Activated naive CD8-positive, alpha-beta T cell treated with anti-CD3 and anti-CD28 coated beads, Interleukin-2, amount 10 ng/mL, durations not matched to agents 7 days and 5 days (primary cell): ENCODE data around the gene TSEN34. TPM values are rescaled to one million over a fixed set of nuclear protein-coding genes. Genes with fewer than 3 reads are reported as not detected.

ENCODE experiments used
- ATAC-seq: fragments of 150-1000 bp; cut with Tn5 transposase; one replicate; pipeline ENCODE4 v1.10.0; 2021; ENCODE audit warnings: low read depth, moderate library complexity
- POLR2A ChIA-PET: fragments of 350-600 bp; sonication (Branson Sonifier 250); formaldehyde crosslinking; loops from one replicate; lab custom pipeline; 2021; ENCODE audit warnings: antibody characterized with exemption; lab: Charles Lee
- DNase-seq: peaks from one replicate; pipeline ENCODE4 v3.0.0; 2021
- H3K27ac Mint-ChIP-seq: one replicate; pipeline ENCODE4 v1.8.0; 2022; ENCODE audit warnings: mild to moderate bottlenecking, mixed read lengths
- H3K27me3 Mint-ChIP-seq: one replicate; pipeline ENCODE4 v1.8.0; 2022; ENCODE audit warnings: mild to moderate bottlenecking, moderate library complexity, mixed read lengths
- H3K36me3 Mint-ChIP-seq: one replicate; pipeline ENCODE4 v1.8.0; 2021; ENCODE audit warnings: mild to moderate bottlenecking, mixed read lengths
- H3K4me1 Mint-ChIP-seq: one replicate; pipeline ENCODE4 v1.8.0; 2021; ENCODE audit warnings: mixed read lengths
- H3K4me3 Mint-ChIP-seq: one replicate; pipeline ENCODE4 v1.8.0; 2022; ENCODE audit warnings: mild to moderate bottlenecking, moderate library complexity, mixed read lengths
- H3K9me3 Mint-ChIP-seq: one replicate; pipeline ENCODE4 v1.8.0; 2021; ENCODE audit warnings: mixed read lengths
- total RNA-seq, 2 experiments: library from RNA; stranded (reverse); gene quantifications; one replicate each; pipeline ENCODE4 v1.2.3, GENCODE V29; 2021

TSEN34 gene
- total RNA-seq = 10 to 100 TPM; 16.3 to 17.4 TPM

DNA sequence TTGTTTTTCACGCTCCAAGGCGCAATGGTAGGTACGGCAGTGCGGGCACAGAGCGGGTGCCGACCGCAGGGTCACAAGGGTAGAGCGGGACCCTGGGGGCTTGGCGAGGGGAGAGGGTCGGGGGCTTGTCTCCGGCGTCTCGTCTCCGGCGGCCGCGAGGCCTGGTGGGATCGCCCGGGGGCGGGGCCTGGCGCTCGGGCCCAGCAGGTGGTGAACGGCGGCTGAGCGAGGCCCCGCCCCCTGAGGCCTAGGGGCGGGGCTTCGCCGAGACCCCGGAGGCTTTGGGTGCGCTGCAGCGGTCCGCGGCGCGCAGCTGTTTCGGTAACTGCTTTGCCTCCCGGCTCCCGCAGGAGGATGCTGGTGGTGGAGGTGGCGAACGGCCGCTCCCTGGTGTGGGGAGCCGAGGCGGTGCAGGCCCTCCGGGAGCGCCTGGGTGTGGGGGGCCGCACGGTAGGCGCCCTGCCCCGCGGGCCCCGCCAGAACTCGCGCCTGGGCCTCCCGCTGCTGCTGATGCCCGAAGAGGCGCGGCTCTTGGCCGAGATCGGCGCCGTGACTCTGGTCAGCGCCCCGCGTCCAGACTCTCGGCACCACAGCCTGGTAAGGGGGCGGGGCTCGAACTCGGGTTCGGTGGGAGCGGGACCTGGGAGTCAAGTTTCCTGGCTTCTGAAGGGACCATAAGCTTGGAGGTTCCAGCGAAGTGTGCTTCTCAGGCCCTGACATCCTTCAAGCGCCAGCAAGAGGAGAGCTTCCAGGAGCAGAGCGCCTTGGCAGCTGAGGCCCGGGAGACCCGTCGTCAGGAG is at the start of gene TSEN34:
Gene TSEN34, plus strand, starts transcription at position 298 of the 800 bp plus-strand sequence. Its CDS starts 57 bp downstream, at position 355.
- ATAC-seq = peak; percentile 15

DNA sequence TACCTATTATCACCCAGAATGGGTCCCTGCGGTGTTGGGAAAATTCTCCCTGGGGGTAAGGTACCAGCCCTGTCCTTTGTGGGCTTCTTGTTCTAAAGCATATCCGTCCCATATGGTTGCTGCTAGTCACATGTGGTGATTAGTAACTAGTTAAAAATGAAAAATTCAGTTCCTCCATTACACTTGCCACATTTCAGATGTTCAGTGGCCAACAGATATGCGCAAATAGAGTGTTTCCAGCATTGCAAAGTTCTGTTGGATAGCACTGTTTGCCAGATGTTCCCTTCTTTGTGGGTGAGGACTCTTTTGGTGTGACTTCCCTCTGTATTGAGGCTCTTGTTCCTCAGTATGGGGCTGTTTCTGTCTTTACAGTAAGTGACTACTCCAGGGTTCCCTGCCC is 49.8 kb upstream of the TSEN34 start:
- Mint-ChIP-seq H3K27ac (no peak overlapping the region), H3K36me3 (peaks cover 17% of the 10 kb centered on the region), H3K4me3 (no peak overlapping the region), H3K9me3 (no peaks in the 10 kb centered on the region), H3K27me3 (no peaks in the 10 kb centered on the region), H3K4me1 (peaks cover 26% of the 10 kb centered on the region)
- POLR2A ChIA-PET = no interaction called here
- DNase-seq (no peak), ATAC-seq (no peak)

More for the DNA sequence above, at the start of gene TSEN34:
- Mint-ChIP-seq H3K36me3 (peaks cover 12% of the 10 kb centered on the region), H3K4me3 (peak within 1 kb of the TSS; percentile 93), H3K27ac (peak within 1 kb of the TSS; percentile 97), H3K27me3 (no peaks in the 10 kb centered on the region), H3K4me1 (peaks cover 22% of the 10 kb centered on the region), H3K9me3 (no peaks in the 10 kb centered on the region)
- peak; percentile 97 for DNase-seq
- POLR2A ChIA-PET = interaction anchor here (0.7 to 6.7 kb wide), 9 partner anchors 9 to 1089 kb away, joined by 3 to 106 read pairs (median 7); partner anchors contain the start of genes CNOT3, LENG1, PRPF31 and RPS9

DNA sequence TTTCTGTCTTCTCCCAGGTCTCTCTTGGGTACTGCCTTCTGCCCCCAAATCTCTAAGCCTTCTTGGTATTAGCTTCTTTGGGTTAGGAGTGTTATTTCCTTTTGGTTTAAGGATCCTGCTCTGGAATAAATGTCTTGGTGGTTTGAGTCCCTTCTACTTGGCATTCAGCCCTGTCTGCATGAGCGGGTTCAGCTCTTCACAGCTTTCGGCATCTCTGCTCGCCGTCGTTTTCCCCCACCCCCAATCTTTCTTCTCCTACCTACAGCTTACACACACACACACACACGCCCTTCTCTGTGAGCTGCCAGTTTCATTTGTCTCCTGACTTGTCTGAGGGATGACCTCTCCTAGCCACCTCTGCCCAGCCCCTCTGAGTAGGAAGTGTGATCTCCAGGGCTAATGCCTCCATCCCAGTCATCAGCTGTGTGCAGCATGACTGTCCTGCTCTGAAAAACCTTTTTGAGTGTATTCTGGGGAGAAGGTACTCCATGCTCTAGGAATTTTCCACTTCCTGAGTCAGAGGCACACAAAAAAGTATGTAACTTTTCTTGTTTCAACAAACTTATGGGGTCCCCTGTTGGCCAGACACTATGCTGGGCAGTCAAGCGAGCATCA is 48.8 kb upstream of the TSEN34 start:
- DNase-seq (no peak), ATAC-seq (no peak)
- Mint-ChIP-seq H3K36me3 (peaks cover 17% of the 10 kb centered on the region), H3K27me3 (no peaks in the 10 kb centered on the region), H3K4me1 (peaks cover 23% of the 10 kb centered on the region), H3K4me3 (no peak overlapping the region), H3K9me3 (no peaks in the 10 kb centered on the region), H3K27ac (peak overlapping the region; percentile 60)
- POLR2A ChIA-PET = no interaction called here

DNA sequence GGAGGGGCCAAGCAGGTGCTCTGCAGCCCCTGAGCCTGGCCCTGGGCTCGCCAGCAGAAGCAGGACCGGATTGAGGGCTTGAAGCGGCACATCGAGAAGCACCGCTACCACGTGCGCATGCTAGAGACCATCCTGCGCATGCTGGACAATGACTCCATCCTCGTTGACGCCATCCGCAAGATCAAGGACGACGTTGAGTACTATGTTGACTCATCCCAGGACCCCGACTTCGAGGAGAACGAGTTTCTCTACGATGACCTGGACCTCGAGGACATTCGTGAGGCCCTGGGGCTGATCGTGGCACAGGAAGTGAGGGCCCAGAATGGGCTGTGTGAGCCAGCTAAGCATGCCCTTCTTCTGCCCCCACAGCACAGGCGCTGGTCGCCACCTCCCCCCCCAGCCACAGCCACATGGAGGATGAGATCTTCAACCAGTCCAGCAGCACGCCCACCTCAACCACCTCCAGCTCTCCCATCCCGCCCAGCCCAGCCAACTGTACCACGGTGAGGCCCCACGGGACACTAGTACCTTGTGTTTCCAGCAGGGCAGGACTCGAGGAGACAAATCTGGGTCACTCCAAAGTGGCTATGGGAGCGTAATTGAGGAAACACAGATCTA is 45.5 kb upstream of the TSEN34 start:
- no peaks in the 10 kb centered on the region for H3K27me3 Mint-ChIP-seq
- DNase-seq = no peak
- H3K4me1 Mint-ChIP-seq = peaks cover 7% of the 10 kb centered on the region
- no peak overlapping the region for H3K27ac Mint-ChIP-seq
- POLR2A ChIA-PET = no interaction called here
- no peak for ATAC-seq
- no peak overlapping the region for H3K4me3 Mint-ChIP-seq
- H3K36me3 Mint-ChIP-seq = peaks cover 24% of the 10 kb centered on the region
- H3K9me3 Mint-ChIP-seq = no peaks in the 10 kb centered on the region

DNA sequence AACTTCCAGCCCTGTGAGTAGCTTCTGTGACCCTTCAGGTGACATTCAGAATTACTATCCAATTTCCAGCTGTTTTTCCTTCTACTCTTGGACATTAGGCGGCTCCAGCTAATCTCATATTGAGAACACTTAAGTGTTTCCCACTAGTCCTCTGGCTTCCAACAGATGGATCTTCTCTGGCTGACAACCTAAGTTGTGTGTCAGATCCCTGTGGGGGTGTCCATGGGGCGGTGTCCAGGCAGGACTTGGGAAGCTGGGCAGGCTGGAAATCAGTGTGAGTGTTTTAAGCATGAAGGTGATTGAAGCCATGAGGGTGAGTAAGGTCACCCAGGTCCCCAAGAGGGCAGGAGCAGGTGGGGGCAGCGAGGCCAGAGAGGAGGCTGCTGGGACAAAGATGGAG is 43.4 kb upstream of the TSEN34 start:
- no peaks in the 10 kb centered on the region for H3K9me3 Mint-ChIP-seq
- POLR2A ChIA-PET = interaction anchor here (1.8 kb wide), 1 partner anchor 12 kb away, joined by 7 read pairs; the partner anchor contains the start of gene LENG1
- no peaks in the 10 kb centered on the region for H3K4me1 Mint-ChIP-seq
- no peak overlapping the region for H3K27ac Mint-ChIP-seq
- ATAC-seq = no peak
- no peak for DNase-seq
- H3K4me3 Mint-ChIP-seq = no peak overlapping the region
- H3K36me3 Mint-ChIP-seq = peaks cover 28% of the 10 kb centered on the region
- H3K27me3 Mint-ChIP-seq = no peaks in the 10 kb centered on the region

DNA sequence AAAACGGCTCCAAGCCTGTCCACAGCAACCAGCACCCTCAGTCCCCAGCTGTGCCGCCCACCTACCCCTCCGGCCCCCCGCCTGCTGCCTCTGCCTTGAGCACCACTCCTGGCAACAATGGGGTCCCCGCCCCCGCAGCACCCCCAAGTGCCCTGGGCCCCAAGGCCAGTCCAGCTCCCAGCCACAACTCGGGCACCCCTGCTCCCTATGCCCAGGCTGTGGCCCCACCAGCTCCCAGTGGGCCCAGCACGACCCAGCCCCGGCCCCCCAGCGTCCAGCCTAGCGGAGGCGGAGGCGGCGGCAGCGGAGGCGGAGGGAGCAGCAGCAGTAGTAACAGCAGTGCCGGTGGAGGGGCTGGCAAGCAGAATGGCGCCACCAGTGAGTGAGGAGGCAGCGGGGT is 43.0 kb upstream of the TSEN34 start:
- no peak for DNase-seq
- no peaks in the 10 kb centered on the region for H3K9me3 Mint-ChIP-seq
- no peaks in the 10 kb centered on the region for H3K27me3 Mint-ChIP-seq
- no peak for ATAC-seq
- no peak overlapping the region for H3K27ac Mint-ChIP-seq
- peaks cover 26% of the 10 kb centered on the region for H3K36me3 Mint-ChIP-seq
- no peaks in the 10 kb centered on the region for H3K4me1 Mint-ChIP-seq
- POLR2A ChIA-PET = interaction anchor here (1.8 kb wide), 1 partner anchor 11 kb away, joined by 7 read pairs; the partner anchor contains the start of gene LENG1
- H3K4me3 Mint-ChIP-seq = no peak overlapping the region

DNA sequence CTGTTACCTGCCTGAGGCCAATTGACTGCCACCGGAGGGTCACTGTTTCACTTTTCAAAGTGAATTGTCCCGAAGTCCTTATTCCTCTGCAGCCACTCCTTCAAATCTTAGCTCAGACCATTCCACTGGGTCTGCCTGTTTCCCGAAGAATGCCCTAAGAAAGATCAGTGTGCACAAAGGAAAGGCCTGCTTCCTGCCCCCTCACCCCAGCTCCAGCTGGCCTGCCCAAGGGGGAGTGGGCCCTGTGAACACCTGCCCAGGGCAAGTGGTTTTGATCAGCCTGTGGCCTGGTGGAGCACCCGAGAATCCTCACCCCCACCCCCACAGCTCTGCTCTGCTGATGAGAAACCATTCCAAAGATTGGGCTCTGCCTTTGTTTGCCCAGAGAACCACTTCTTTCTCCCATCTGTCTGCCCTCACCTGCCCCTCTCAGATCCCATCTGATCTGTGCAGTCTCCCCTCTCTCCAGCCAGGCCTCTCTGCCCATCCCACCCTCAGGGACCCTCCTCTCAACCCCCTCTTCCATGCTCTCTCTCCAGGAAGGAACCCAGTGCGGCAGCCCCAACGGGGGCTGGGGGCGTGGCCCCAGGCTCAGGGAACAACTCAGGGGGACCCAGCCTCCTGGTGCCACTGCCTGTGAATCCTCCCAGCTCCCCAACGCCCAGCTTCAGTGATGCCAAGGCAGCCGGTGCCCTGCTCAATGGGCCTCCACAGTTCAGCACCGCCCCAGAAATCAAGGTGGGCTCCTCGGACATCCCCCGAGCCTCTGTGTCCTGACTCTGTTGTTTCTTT is 41.9 kb upstream of the TSEN34 start:
- peaks cover 30% of the 10 kb centered on the region for H3K36me3 Mint-ChIP-seq
- H3K4me1 Mint-ChIP-seq = peaks cover 4% of the 10 kb centered on the region
- ATAC-seq (no peak), DNase-seq (no peak)
- H3K27me3 Mint-ChIP-seq = no peaks in the 10 kb centered on the region
- POLR2A ChIA-PET = interaction anchor here (0.6 to 2.4 kb wide), 4 partner anchors 10 to 81 kb away, joined by 4 to 13 read pairs (median 6); partner anchors contain the start of genes CNOT3 and LENG1
- no peaks in the 10 kb centered on the region for H3K9me3 Mint-ChIP-seq
- no peak overlapping the region for H3K4me3 Mint-ChIP-seq
- H3K27ac Mint-ChIP-seq = no peak overlapping the region

DNA sequence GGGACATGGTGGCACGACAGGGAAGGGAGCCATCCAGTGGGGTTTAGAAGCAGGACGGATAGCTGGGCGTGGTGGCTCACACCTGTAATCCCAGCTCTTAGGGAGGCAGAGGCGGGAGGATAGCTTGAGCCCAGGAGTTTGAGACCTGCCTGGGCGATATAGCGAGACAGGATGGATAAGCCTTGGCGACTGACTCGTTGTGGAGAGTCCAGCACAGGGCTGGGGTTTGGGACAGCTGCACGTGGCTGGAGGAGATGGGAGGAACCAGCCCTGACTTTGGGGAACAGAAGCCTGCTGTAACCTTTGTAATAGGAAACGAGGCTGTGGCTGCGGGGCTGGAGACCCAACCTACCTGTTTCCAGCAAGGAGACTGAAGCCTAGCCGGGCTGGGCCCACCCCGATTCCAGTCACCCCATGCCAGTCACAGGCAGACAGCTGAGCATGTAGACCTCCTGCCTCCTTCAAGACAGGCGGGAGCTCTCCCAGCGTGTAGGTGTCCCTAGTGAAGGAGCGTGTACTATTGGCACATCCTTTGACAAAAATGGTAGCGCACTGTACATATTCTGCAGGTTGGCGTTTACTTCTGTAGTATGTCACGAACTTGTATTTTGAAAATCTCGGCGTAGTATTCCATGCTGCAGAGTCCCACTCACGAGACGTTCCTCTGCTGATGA is 39.6 kb upstream of the TSEN34 start:
- H3K36me3 Mint-ChIP-seq = peaks cover 35% of the 10 kb centered on the region
- no peak overlapping the region for H3K27ac Mint-ChIP-seq
- DNase-seq (no peak), ATAC-seq (no peak)
- no peaks in the 10 kb centered on the region for H3K27me3 Mint-ChIP-seq
- peaks cover 13% of the 10 kb centered on the region for H3K4me1 Mint-ChIP-seq
- H3K9me3 Mint-ChIP-seq = no peaks in the 10 kb centered on the region
- POLR2A ChIA-PET = interaction anchor here (1.0 to 2.4 kb wide), 3 partner anchors 14 to 36 kb away, joined by 4 to 13 read pairs (median 4); partner anchors contain the start of genes CNOT3, PRPF31 and TFPT
- no peak overlapping the region for H3K4me3 Mint-ChIP-seq

DNA sequence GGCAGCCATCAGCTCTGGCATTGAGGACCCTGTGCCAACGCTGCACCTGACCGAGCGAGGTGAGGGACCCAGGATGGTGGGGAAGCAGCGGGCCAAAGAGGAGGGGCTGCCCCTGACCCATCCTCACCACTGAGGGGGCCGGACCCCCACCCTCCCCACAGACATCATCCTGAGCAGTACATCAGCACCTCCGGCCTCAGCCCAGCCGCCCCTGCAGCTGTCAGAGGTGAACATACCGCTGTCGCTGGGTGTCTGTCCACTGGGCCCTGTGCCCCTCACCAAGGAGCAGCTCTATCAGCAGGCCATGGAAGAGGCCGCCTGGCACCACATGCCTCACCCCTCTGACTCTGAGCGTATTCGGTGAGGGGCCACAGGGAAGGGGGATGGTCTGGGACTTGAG is 38.8 kb upstream of the TSEN34 start:
- no peak overlapping the region for H3K4me3 Mint-ChIP-seq
- no peaks in the 10 kb centered on the region for H3K27me3 Mint-ChIP-seq
- POLR2A ChIA-PET = interaction anchor here (0.6 to 1.3 kb wide), 3 partner anchors 15 to 360 kb away, joined by 4 read pairs; partner anchors contain the start of genes CNOT3, PRPF31 and TFPT
- H3K36me3 Mint-ChIP-seq = peaks cover 41% of the 10 kb centered on the region
- peaks cover 16% of the 10 kb centered on the region for H3K4me1 Mint-ChIP-seq
- no peak overlapping the region for H3K27ac Mint-ChIP-seq
- ATAC-seq (no peak), DNase-seq (no peak)
- no peaks in the 10 kb centered on the region for H3K9me3 Mint-ChIP-seq

DNA sequence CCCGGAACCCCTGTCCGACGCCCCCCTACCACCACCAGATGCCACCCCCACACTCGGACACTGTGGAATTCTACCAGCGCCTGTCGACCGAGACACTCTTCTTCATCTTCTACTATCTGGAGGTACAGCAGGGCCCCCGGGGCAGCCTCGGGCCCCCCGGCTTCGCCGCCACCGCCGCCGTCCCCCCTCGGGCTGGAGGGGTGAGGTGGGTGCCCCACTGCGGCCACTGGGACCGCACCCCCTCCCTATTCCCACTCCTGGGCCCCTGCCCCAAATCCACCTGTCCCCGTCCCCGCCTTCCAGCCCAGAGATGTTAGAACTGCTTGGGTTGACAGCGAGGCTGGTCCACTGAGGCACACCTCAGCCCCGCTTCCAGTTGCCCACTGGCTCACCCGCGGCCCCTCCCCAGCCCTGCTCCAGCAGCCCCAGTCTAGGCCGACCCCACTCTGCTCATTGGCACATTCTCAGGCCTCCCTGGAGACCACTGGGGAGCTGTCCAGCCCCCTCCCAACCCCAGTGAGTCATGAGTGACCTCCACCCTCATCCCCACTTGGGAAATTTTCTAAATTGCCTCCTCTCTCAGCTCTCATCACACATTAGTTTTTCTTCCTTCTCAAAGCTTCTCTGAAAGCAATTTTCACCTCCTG is 38.1 kb upstream of the TSEN34 start:
- Mint-ChIP-seq H3K4me1 (peaks cover 16% of the 10 kb centered on the region), H3K4me3 (no peak overlapping the region), H3K27ac (no peak overlapping the region), H3K27me3 (no peaks in the 10 kb centered on the region), H3K9me3 (no peaks in the 10 kb centered on the region), H3K36me3 (peaks cover 39% of the 10 kb centered on the region)
- DNase-seq = no peak
- no peak for ATAC-seq
- POLR2A ChIA-PET = interaction anchor here (0.6 to 1.3 kb wide), 2 partner anchors 16 to 361 kb away, joined by 4 read pairs; partner anchors contain the start of gene CNOT3

DNA sequence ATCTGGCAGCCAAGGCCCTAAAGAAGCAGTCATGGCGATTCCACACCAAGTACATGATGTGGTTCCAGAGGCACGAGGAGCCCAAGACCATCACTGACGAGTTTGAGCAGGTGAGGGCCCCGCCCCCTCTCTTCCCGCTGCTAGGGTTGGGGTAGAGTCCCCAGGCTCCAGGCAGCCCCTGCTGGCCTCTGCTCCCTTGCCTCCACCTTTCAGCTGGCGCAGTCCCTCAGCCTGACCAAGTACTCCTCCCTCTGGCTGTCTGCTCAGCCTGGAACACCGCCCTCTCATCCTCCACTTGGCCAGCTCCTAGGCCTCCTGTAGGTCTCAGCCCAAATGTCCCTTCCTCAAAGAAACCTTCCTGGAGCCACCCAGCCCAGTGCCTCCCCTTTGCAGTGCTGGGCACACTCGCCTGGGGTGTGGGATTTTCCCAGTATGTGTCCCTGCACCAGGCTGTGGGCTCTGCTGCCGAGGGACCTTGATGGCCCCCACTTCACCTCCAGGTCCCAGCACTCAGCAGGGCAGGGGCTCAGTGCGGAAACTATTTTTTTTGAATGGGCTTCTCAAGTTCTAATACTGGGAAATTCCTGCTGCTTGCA is 37.3 kb upstream of the TSEN34 start:
- POLR2A ChIA-PET = no interaction called here
- no peak overlapping the region for H3K4me3 Mint-ChIP-seq
- H3K36me3 Mint-ChIP-seq = peaks cover 37% of the 10 kb centered on the region
- peak overlapping the region; percentile 6 for H3K27ac Mint-ChIP-seq
- DNase-seq (no peak), ATAC-seq (no peak)
- H3K9me3 Mint-ChIP-seq = no peaks in the 10 kb centered on the region
- peaks cover 23% of the 10 kb centered on the region for H3K4me1 Mint-ChIP-seq
- no peaks in the 10 kb centered on the region for H3K27me3 Mint-ChIP-seq
